Hepatocyte (in vitro differentiated cells): Measurements from ENCODE around the gene ARHGAP35. TPM values are rescaled to one million over a fixed set of nuclear protein-coding genes. Genes with fewer than 3 reads are reported as not detected.

Source experiments
- DNase-seq: peaks from one replicate; pipeline ENCODE4 v3.0.0-alpha.2; 2016; ENCODE audit warnings: low spot score
- H2AFZ ChIP-seq: fragments of 200-600 bp; sonication (generic); 2 replicates; pipeline ENCODE4 v1.6.0; 2016; ENCODE audit warnings: antibody characterized with exemption, mild to moderate bottlenecking
- H3K27ac ChIP-seq: fragments of 200-600 bp; sonication (generic); 2 replicates; pipeline ENCODE4 v1.5.1; 2016; ENCODE audit warnings: mild to moderate bottlenecking
- H3K27me3 ChIP-seq: fragments of 200-600 bp; sonication (generic); 2 replicates; pipeline ENCODE4 v1.6.1; 2016
- H3K36me3 ChIP-seq: fragments of 200-600 bp; sonication (generic); replicated peaks from 2 replicates; pipeline ENCODE4 v1.5.1; 2016; ENCODE audit warnings: low read depth; ENCODE audit not compliant: insufficient read depth
- H3K4me1 ChIP-seq: fragments of 200-600 bp; sonication (generic); 2 replicates; pipeline ENCODE4 v1.5.1; 2016; ENCODE audit warnings: mild to moderate bottlenecking, moderate library complexity; ENCODE audit not compliant: insufficient read depth
- H3K4me2 ChIP-seq: fragments of 200-600 bp; sonication (generic); 2 replicates; pipeline ENCODE4 v1.6.0; 2016
- H3K4me3 ChIP-seq: fragments of 200-600 bp; sonication (generic); 2 replicates; pipeline ENCODE4 v1.5.1; 2016; ENCODE audit warnings: mild to moderate bottlenecking
- H3K79me2 ChIP-seq: fragments of 200-600 bp; sonication (generic); 2 replicates; pipeline ENCODE4 v1.6.0; 2017; ENCODE audit warnings: mild to moderate bottlenecking
- H3K9me2 ChIP-seq: fragments of 200-600 bp; sonication (generic); replicated peaks from 2 replicates; pipeline ENCODE4 v1.6.0; 2017; ENCODE audit warnings: mild to moderate bottlenecking; ENCODE audit not compliant: insufficient read depth
- H3K9me3 ChIP-seq: fragments of 200-600 bp; sonication (generic); 2 replicates; pipeline ENCODE4 v1.5.1; 2016; ENCODE audit warnings: low read depth, mild to moderate bottlenecking
- H4K20me1 ChIP-seq: fragments of 200-600 bp; sonication (generic); 2 replicates; pipeline ENCODE4 v1.6.0; 2016; ENCODE audit warnings: mild to moderate bottlenecking; ENCODE audit not compliant: insufficient read depth, poor library complexity, severe bottlenecking
- CTCF ChIP-seq: fragments of 200-600 bp; sonication (generic); IDR thresholded peaks from 2 replicates; pipeline ENCODE4 v1.5.1; 2016; ENCODE audit warnings: antibody characterized with exemption, mild to moderate bottlenecking; ENCODE audit not compliant: poor library complexity
- EZH2 ChIP-seq: fragments of 200-600 bp; sonication (generic); IDR thresholded peaks from 2 replicates; pipeline ENCODE4 v1.6.1; 2016; ENCODE audit warnings: antibody characterized with exemption, mild to moderate bottlenecking, borderline replicate concordance
- EZH2phosphoT487 ChIP-seq: fragments of 200-600 bp; sonication (generic); IDR thresholded peaks from one replicate; pipeline ENCODE4 v1.6.1; 2018; ENCODE audit warnings: antibody characterized with exemption, mild to moderate bottlenecking, low read depth, moderate library complexity; ENCODE audit not compliant: unreplicated experiment, severe bottlenecking
- WGBS: methylation state at CpG from one replicate; pipeline ENCODE4 v1.1.6; 2016; ENCODE audit warnings: low lambda C conversion rate; ENCODE audit errors: missing lambda C conversion rate; 5-methylcytosine and 5-hydroxymethylcytosine counted together
- polyA plus RNA-seq: library from polyadenylated mRNA; unstranded; fragments of >200 nt; fragmentation: Nextera tagmentation; extraction: Ambion mirVana; gene quantifications from 2 replicates; pipeline ENCODE4 v1.2.1, GENCODE V29; 2016
- total RNA-seq: library from RNA; depleted of rRNA; stranded (reverse); fragments of >200 nt; gene quantifications from 2 replicates; pipeline ENCODE4 v1.2.3, GENCODE V29; 2014

The ARHGAP35 gene
- total RNA-seq (44.3 and 48.1 TPM in 2 replicates), polyA plus RNA-seq (11.5 and 18.6 TPM in 2 replicates)

- Histone ChIP-seq H4K20me1 (peaks cover 48% of the 10 kb centered on the region), H3K27ac (peak within 1 kb of the TSS; percentile 96), H3K9me2 (no peaks in the 10 kb centered on the region), H3K4me1 (peaks cover 35% of the 10 kb centered on the region), H3K79me2 (peaks cover 54% of the 10 kb centered on the region), H3K27me3 (no peaks in the 10 kb centered on the region), H2AFZ (peak within 1 kb of the TSS; percentile 80), H3K4me3 (peak within 1 kb of the TSS; percentile 91), H3K4me2 (peak within 1 kb of the TSS; percentile 88), H3K36me3 (no peaks in the 10 kb centered on the region), H3K9me3 (no peaks in the 10 kb centered on the region)
- WGBS, result 1% methylated on average over 6 of the region's 91 CpGs
- TF ChIP-seq EZH2 (no peak), CTCF (no peak), EZH2phosphoT487 (no peak)
- peak; percentile 70 for DNase-seq
Observed at GRCh38 chr19:46860846-46861690, at the start of gene ARHGAP35. TSS of gene ARHGAP35 (plus strand) at chr19:46860997. CDS start at chr19:46918676, 57,679 bp downstream.

GRCh38 chr19:46812977-46813838 is 47.6 kb upstream of the ARHGAP35 start:
- Histone ChIP-seq H2AFZ (no peak overlapping the region), H3K4me2 (no peak overlapping the region), H3K79me2 (no peaks in the 10 kb centered on the region), H3K36me3 (no peaks in the 10 kb centered on the region), H4K20me1 (no peaks in the 10 kb centered on the region), H3K27ac (no peak overlapping the region), H3K9me3 (no peaks in the 10 kb centered on the region), H3K9me2 (no peaks in the 10 kb centered on the region), H3K27me3 (no peaks in the 10 kb centered on the region), H3K4me3 (no peak overlapping the region), H3K4me1 (peaks cover 5% of the 10 kb centered on the region)
- TF ChIP-seq CTCF (no peak), EZH2 (no peak), EZH2phosphoT487 (no peak)
- 59% methylated on average over 23 of the region's 24 CpGs for WGBS
- no peak for DNase-seq

- no peak overlapping the region for H3K4me2 ChIP-seq
- H4K20me1 ChIP-seq, result no peaks in the 10 kb centered on the region
- no peak overlapping the region for H3K27ac ChIP-seq
- no peaks in the 10 kb centered on the region for H3K36me3 ChIP-seq
- H3K4me1 ChIP-seq, result peaks cover 5% of the 10 kb centered on the region
- H3K79me2 ChIP-seq, result no peaks in the 10 kb centered on the region
- no peak overlapping the region for H3K4me3 ChIP-seq
- no peaks in the 10 kb centered on the region for H3K27me3 ChIP-seq
- no peak overlapping the region for H2AFZ ChIP-seq
- H3K9me2 ChIP-seq, result no peaks in the 10 kb centered on the region
- 63% methylated on average over 7 of the region's 7 CpGs for WGBS
- no peaks in the 10 kb centered on the region for H3K9me3 ChIP-seq
- no peak for DNase-seq
- no peak for TF ChIP-seq EZH2
- TF ChIP-seq CTCF, result no peak
- TF ChIP-seq EZH2phosphoT487, result no peak
Observed at GRCh38 chr19:46813839-46814358, 46.9 kb upstream of the ARHGAP35 start.
